ENCODE measurements around the gene PLEK. TPM values are rescaled to one million over a fixed set of nuclear protein-coding genes. Genes with fewer than 3 reads are reported as not detected.

The PLEK gene, protein sequence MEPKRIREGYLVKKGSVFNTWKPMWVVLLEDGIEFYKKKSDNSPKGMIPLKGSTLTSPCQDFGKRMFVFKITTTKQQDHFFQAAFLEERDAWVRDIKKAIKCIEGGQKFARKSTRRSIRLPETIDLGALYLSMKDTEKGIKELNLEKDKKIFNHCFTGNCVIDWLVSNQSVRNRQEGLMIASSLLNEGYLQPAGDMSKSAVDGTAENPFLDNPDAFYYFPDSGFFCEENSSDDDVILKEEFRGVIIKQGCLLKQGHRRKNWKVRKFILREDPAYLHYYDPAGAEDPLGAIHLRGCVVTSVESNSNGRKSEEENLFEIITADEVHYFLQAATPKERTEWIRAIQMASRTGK
- total RNA-seq (ENCODE audit: low replicate concordance) = under 0.01 TPM in 1 of 2 replicates, not detected in the other

DNA sequence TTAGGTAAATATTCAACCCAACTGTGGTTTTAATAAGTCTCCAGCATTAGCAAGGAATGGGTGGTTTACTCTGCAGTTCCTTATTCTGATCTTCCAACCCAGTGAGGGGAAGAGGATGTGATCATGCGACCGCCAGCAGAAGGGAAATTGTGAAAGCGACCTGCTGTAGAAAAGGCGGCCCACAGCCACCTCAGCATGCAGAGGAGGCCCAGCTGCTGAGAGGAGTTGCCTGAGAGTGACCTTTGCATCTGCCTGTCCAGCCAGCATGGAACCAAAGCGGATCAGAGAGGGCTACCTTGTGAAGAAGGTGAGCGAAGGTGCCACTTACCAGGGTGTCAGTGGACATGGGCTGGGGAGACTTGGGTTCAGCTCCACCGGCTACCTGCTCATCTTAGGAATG lies at the start of gene PLEK:
Gene PLEK, plus strand, starts transcription at position 196 of the 400 bp plus-strand sequence. Its CDS starts 70 bp downstream, at position 266.
- no peak for DNase-seq (ENCODE audit: low read depth)
- TF ChIP-seq, protein P1, sequence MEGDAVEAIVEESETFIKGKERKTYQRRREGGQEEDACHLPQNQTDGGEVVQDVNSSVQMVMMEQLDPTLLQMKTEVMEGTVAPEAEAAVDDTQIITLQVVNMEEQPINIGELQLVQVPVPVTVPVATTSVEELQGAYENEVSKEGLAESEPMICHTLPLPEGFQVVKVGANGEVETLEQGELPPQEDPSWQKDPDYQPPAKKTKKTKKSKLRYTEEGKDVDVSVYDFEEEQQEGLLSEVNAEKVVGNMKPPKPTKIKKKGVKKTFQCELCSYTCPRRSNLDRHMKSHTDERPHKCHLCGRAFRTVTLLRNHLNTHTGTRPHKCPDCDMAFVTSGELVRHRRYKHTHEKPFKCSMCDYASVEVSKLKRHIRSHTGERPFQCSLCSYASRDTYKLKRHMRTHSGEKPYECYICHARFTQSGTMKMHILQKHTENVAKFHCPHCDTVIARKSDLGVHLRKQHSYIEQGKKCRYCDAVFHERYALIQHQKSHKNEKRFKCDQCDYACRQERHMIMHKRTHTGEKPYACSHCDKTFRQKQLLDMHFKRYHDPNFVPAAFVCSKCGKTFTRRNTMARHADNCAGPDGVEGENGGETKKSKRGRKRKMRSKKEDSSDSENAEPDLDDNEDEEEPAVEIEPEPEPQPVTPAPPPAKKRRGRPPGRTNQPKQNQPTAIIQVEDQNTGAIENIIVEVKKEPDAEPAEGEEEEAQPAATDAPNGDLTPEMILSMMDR (IDR thresholded peaks at IDR 0.05; ENCODE audit: insufficient read depth, low read length) = no peak
- H3K4me3 ChIP-seq (ENCODE audit: low read depth, low read length) = no peak within 1 kb of the TSS

DNA sequence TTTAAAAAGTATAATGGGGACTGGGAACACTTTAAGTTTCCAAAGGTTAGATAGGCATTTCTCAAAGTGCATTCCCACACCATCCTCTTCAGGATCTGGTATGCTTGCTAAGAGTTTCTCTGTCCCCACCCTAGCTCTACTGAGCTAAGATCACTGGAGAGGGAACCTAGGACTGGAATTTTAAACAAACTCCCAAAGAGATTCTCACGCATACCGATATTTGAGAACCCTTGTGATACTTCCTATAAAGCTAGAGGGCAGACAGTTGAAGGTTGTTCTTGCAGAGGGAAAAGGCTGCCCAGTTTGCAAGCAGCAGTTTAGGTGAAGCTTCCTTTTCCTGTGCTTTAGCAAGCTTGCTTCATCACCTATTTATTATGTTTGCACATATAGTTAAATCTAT lies 49.0 kb upstream of the PLEK start:
- DNase-seq (ENCODE audit: low read depth) = no peak
- no peak overlapping the region for H3K4me3 ChIP-seq (ENCODE audit: low read depth, low read length)
- TF ChIP-seq, protein P1 (IDR thresholded peaks at IDR 0.05; ENCODE audit: insufficient read depth, low read length) = no peak

DNA sequence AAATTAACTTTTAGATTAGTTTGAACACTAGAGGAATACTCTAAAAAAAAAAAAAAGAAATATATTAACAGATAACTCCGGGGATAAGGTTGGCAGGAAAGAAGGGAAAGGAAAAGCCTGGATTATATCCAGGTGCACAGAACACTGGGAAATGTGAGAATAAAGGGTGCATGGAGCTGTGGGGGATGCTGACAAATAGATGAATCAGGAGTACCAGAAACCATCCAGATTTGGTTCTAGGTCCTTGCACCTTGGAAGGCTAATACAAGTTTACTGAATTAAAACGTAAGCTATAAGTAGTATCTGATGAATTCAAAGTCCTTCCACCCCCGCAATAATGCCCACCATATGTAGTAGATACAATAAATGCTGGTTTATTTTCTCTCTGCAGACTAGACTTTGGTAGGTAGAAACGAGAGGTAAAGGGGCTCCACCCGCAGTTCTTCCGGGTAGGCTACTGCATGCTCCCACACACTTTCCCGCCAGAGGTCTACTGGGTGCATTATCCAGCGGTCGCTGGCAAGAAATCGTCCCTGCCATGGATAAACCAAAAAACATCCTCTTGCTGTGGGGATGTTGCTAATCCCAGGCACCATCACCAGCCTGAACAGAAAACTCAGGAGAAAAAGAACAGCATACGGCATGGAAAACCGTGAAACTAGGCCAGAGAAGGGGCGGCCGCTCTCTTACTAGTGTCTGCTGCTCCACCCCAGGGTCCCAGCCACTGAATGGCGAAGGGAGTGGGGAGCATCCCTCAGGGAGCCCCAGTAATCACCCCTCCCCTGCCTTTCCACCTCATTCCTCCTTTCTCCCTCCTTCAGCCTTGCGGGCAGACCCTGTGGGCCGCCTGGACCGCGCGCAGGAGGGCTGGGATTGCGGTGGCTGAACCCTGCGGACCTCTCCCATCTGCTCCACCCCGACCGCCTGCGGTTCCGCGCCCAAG lies 46.8 kb upstream of the PLEK start:
- TF ChIP-seq, protein P1 (IDR thresholded peaks at IDR 0.05; ENCODE audit: insufficient read depth, low read length) = no peak
- peak overlapping the region; percentile 85 for H3K4me3 ChIP-seq (ENCODE audit: low read depth, low read length)
- DNase-seq (ENCODE audit: low read depth) = peak; percentile 13

DNA sequence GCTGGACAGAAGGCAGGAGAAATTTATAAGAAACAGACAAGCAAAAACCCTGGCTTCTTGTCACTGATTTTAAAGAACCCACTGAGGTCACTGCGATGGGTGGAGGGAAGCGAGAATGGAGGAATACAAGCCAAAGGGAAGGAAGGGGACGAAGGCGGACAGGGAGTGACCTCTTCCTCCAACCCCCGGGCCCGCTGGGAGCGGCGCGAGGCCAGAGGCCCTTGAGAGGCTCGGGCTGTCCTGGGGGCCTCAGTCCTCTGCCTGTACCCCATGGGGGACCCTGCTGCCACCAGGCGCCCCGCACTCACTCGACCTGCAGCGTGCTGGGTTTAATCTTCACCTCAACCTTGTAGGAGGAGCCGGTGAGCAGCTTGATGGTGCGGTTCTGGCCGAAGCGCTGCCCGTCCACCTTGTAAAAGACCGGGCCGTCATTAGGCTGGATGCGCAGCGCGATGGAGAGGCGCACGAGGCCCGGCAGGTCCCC lies 46.1 kb upstream of the PLEK start:
- peak overlapping the region; percentile 85 for H3K4me3 ChIP-seq (ENCODE audit: low read depth, low read length)
- peak; percentile 17 for DNase-seq (ENCODE audit: low read depth)
- TF ChIP-seq, protein P1 (IDR thresholded peaks at IDR 0.05; ENCODE audit: insufficient read depth, low read length) = no peak

DNA sequence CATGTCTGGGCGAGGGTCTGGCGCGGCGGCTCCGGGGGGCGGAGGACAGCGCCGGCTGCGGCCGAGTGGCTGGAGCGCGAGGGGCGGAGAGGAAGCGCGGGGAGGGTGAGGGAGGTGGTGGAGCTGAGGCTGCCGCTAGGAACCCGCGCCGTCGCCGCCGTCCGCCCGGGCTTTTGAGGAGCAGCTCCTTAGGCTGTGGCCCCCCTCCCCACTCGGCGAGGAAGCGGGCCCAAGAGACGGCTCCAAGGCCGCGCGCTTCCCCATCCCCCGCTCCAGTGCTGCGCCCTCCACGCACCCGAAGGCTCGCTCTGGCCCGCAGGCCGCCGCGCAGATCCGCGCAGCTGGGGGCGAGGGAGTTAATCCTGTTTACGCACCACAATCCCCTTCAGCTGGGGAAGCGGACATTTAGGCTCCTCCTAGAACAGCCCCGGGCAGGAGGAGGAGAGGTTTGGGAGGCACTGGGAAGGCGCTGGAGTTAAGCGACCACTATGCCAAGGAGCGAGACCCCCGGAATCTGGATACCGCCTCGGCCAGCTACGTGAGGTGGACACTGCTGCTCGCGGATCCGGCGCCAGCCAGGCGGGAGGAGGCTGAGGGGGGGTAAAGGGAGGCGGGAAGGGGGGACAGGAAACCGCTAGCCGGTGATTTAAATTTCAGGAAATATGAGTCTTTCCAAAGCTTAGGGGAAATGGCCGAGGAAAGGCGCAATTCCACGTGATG lies 45.5 kb upstream of the PLEK start, which contains the start of gene CNRIP1:
Gene CNRIP1, minus strand, starts transcription at position 552 of the 720 bp plus-strand sequence. Its CDS starts 549 bp downstream, at position 3.
- TF ChIP-seq, protein P1 (IDR thresholded peaks at IDR 0.05; ENCODE audit: insufficient read depth, low read length) = no peak
- peak; percentile 81 for DNase-seq (ENCODE audit: low read depth)
- peak within 1 kb of the TSS; percentile 85 for H3K4me3 ChIP-seq (ENCODE audit: low read depth, low read length)

DNA sequence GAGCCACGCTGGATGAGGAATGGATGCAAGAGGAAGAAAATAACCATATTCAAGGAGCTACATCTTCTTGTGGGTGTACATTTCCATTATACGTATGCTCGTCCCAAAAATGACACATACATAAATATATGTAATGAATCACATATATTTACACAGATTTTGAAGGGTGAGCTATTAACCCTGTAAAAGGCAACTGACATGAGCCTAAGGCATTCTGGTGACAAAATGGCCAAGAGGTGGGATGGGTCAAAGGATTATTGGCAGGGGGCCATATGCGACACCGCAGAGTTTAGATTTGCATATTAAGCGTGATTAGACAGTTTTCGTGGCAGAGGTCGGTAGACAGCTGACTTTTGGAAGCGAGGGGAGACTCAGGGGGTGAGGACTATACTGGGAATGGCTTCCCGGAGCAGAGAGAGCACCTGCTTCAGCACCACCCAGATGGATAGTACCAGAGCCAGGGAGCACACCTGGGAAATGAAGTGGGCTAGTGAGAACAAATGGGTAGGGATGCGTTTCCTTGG lies 44.9 kb upstream of the PLEK start:
- H3K4me3 ChIP-seq (ENCODE audit: low read depth, low read length) = peak overlapping the region; percentile 85
- TF ChIP-seq, protein P1 (IDR thresholded peaks at IDR 0.05; ENCODE audit: insufficient read depth, low read length) = no peak
- DNase-seq (ENCODE audit: low read depth) = peak; percentile 11

Data from fibroblast of the aortic adventitia (primary cell).